ENCODE results near the gene SPRED1. TPM values are rescaled to one million over a fixed set of nuclear protein-coding genes. Genes with fewer than 3 reads are reported as not detected.

The SPRED1 gene
- total and polyA plus RNA-seq, 2 experiments from 2014 or later, result 11.4 to 44.0 TPM

GRCh38 chr15:38323895-38324294 lies 71.3 kb downstream of the SPRED1 start:
- peaks cover 4% of the 10 kb centered on the region; the same call in 1 of the 2 replicates for H4K20me1 ChIP-seq (replicated peaks; ENCODE audit: insufficient read depth)
- H3K9me2 ChIP-seq (ENCODE audit: insufficient read depth), result no peaks in the 10 kb centered on the region
- H3K27me3 Mint-ChIP-seq (ENCODE audit: insufficient read depth, low read depth, poor library complexity), result peaks cover 1% of the 10 kb centered on the region
- H2AFZ ChIP-seq, result no peak overlapping the region
- H3K4me1 Mint-ChIP-seq, result peaks cover 18% of the 10 kb centered on the region
- H3K9me3 Mint-ChIP-seq, result no peaks in the 10 kb centered on the region
- H3K4me3 ChIP-seq, result no peak overlapping the region
- no peak overlapping the region for H3K27ac Mint-ChIP-seq
- H3F3A ChIP-seq (replicated peaks; ENCODE audit: low read depth), result no peaks in the 10 kb centered on the region
- H3K4me2 ChIP-seq, result no peak overlapping the region
- no peak for TF ChIP-seq STAT1 (IDR thresholded peaks at IDR 0.05; ENCODE audit: unreplicated experiment)
- no peak for TF ChIP-seq EZH2 (IDR thresholded peaks at IDR 0.05; ENCODE audit: low read depth, unreplicated experiment)
- TF ChIP-seq ZNF331 (CRISPR knock-in tag; IDR thresholded peaks at IDR 0.05; ENCODE audit: low read depth), result no peak
- no peak for TF ChIP-seq EZH2phosphoT487 (IDR thresholded peaks at IDR 0.05; ENCODE audit: unreplicated experiment)
- no peak for TF ChIP-seq NANOG (IDR thresholded peaks at IDR 0.05; ENCODE audit: borderline replicate concordance)
- TF ChIP-seq ZNF114 (CRISPR knock-in tag; IDR thresholded peaks at IDR 0.05), result no peak
- TF ChIP-seq JUNB (IDR thresholded peaks at IDR 0.05; ENCODE audit: unreplicated experiment), result no peak
- no peak for TF ChIP-seq POLR2AphosphoS5 (IDR thresholded peaks at IDR 0.05; ENCODE audit: low read depth)
- no peak for TF ChIP-seq CREB1 (CRISPR knock-in tag; IDR thresholded peaks at IDR 0.05; ENCODE audit: low read depth)
- H3K79me2 ChIP-seq (replicated peaks; ENCODE audit: insufficient read depth), result peaks cover 37% of the 10 kb centered on the region
- ATAC-seq (no peak), DNase-seq (ENCODE audit: low spot score) (no peak)
- H3K36me3 Mint-ChIP-seq (ENCODE audit: low read depth), result peaks cover 41% of the 10 kb centered on the region
- no peak overlapping the region for H3K27ac ChIP-seq (ENCODE audit: low read depth)
- H3K4me3 Mint-ChIP-seq, result no peak overlapping the region
- peaks cover 12% of the 10 kb centered on the region; the same call in 1 of the 2 replicates for H3K36me3 ChIP-seq (ENCODE audit: insufficient read depth)
- H3K4me1 ChIP-seq (ENCODE audit: insufficient read depth), result peaks cover 3% of the 10 kb centered on the region; the same call in 1 of the 2 replicates
- H3K27me3 ChIP-seq (ENCODE audit: insufficient read depth), result no peaks in the 10 kb centered on the region

GRCh38 chr15:38324939-38325647 lies 72.5 kb downstream of the SPRED1 start:
- Mint-ChIP-seq H3K4me3 (no peak overlapping the region), H3K27me3 (ENCODE audit: insufficient read depth, low read depth, poor library complexity) (peaks cover 1% of the 10 kb centered on the region), H3K9me3 (no peaks in the 10 kb centered on the region), H3K36me3 (ENCODE audit: low read depth) (peaks cover 40% of the 10 kb centered on the region), H3K27ac (no peak overlapping the region), H3K4me1 (peaks cover 18% of the 10 kb centered on the region)
- TF ChIP-seq STAT1 (IDR thresholded peaks at IDR 0.05; ENCODE audit: unreplicated experiment) (no peak), ETS1 (IDR thresholded peaks at IDR 0.05) (no peak), ZNF331 (CRISPR knock-in tag; IDR thresholded peaks at IDR 0.05; ENCODE audit: low read depth) (no peak), EZH2 (IDR thresholded peaks at IDR 0.05; ENCODE audit: low read depth, unreplicated experiment) (no peak), JUNB (IDR thresholded peaks at IDR 0.05; ENCODE audit: unreplicated experiment) (no peak), EZH2phosphoT487 (IDR thresholded peaks at IDR 0.05; ENCODE audit: unreplicated experiment) (no peak), ZNF114 (CRISPR knock-in tag; IDR thresholded peaks at IDR 0.05) (no peak), CREB1 (CRISPR knock-in tag; IDR thresholded peaks at IDR 0.05; ENCODE audit: low read depth) (no peak)
- no peak for ATAC-seq
- Histone ChIP-seq H3K4me3 (no peak overlapping the region), H3K36me3 (ENCODE audit: insufficient read depth) (peaks cover 12% of the 10 kb centered on the region; the same call in 1 of the 2 replicates), H3K79me2 (replicated peaks; ENCODE audit: insufficient read depth) (peaks cover 33% of the 10 kb centered on the region), H3K4me1 (ENCODE audit: insufficient read depth) (peaks cover 3% of the 10 kb centered on the region; the same call in 1 of the 2 replicates), H3K9me2 (ENCODE audit: insufficient read depth) (no peaks in the 10 kb centered on the region), H3K4me2 (no peak overlapping the region), H3K27ac (ENCODE audit: low read depth) (peak overlapping the region; percentile 39; the same call in 1 of the 2 replicates), H4K20me1 (replicated peaks; ENCODE audit: insufficient read depth) (no peaks in the 10 kb centered on the region; the same call in 1 of the 2 replicates), H3F3A (replicated peaks; ENCODE audit: low read depth) (no peaks in the 10 kb centered on the region), H2AFZ (no peak overlapping the region), H3K27me3 (ENCODE audit: insufficient read depth) (no peaks in the 10 kb centered on the region)
- no peak for DNase-seq (ENCODE audit: low spot score)

Measured in GM23338 (cell line).